HG02798 (cell line): Measurements from ENCODE around the gene PLPP2.
"Not testable (repeated sequence)": the region's sequence is repeated elsewhere in the genome, so short reads cannot be mapped to it uniquely, and the experiment has no call there.

Source experiments
- ATAC-seq: cut with Tn5 transposase; IDR thresholded peaks from one replicate; pipeline ENCODE4 v1.9.1; 2021; ENCODE audit warnings: mild to moderate bottlenecking; ENCODE audit not compliant: unreplicated experiment, poor library complexity

The PLPP2 gene

DNA sequence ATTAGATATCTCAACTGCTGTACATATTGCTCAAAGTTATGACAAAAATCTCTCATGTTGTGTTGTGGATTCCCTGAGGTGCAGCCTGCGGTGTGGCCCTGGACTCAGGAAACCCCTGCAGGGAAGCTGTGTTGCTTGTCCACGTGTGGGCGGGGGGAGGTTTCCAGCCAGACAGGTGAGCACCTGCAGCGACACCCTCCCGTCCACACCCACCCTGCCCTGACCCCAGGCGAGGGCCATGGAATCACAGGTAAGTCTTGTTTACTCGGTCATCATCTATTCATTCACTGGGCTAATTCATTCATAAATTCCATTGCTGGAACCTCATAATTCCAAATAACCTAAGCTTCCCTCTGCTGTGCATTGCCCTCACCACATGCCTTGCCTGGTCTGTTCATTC, 14.1 kb downstream of the PLPP2 start:
- ATAC-seq: no peak

DNA sequence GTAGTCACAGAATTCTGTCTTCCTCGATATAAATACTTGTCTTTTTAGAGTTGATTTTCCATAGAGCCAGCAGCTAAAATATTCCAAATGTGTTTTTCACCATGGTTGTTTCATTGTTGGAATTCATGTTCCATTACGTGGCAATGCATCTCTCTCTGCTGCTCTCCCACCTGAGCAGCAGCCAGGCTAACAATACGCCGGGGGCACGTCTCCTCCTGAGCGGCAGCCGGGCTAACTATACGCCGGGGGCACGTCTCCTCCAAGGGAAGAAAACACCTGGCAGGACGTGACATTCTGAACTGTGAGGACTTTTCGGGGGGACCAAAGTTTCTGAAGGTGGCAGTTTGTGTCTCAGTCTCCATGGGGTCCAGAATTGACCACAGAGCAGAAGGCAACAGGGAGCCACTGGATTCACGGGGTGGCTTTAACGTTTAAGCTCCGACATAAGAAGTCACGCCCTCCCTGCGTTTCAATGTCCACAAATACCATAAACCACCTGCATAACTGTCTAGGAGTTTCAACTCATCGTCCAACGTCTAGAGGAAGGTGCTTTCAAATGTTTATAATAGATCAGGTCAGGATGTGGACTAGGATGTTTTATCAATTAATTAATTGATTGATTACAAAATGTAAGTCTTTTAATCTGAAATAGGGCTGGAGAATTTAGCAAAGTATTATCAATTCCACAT, 15.1 kb downstream of the PLPP2 start:
- ATAC-seq: no peak

DNA sequence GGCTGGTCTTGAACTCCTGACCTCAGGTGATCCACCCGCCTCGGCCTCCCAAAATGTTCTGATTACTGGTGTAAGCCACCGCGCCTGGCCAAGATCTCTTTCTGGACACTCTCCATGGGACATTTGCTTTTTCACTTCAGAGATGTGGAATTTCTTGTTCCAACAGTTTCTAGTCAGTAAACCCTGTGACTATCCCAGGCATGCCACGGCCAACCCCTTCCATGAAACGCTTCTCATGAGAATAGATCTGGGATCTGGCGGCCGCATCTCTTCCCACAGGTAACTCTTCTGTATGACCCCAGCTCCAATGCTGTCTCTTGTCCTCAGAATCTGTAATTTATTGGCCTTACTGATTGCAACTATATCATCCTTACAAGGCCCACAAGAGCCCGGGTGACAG, 16.2 kb downstream of the PLPP2 start:
- ATAC-seq: no peak

DNA sequence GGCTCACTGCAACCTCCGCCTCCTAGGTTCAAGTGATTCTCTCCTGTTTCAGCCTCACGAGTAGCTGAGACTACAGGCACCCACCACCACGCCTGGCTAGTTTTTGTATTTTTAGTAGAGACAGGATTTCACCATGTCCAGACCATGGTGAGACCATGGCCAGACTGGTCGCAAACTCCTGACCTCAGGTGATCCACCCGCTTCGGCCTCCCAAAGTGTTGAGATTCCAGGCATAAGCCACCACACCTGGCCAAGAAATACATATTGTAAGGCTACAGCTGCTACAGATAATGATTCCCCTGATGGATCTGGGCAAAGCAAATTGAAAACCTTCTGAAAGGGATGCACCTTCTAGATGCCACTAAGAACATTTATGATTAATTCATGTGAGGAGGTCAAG, 17.8 kb downstream of the PLPP2 start:
- ATAC-seq: no peak

DNA sequence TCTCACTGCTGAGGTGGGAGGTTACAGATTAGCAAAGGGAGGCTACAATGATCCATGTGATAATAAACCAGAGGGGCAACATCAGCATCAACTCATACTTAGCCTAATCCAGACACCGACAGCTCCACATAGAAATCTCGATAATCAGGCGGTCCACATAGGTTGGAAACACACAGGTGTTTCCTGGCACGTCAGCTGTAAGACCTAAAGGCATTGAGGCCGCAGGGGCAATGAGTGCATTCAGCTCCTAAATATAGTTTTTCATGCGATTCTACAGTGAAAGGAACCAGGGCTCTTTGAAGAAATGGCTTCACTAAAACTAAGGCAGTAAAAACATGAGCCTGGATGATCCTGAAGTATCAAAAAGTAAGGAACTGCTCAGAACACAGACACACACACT, 19.3 kb downstream of the PLPP2 start:
- no peak for ATAC-seq

DNA sequence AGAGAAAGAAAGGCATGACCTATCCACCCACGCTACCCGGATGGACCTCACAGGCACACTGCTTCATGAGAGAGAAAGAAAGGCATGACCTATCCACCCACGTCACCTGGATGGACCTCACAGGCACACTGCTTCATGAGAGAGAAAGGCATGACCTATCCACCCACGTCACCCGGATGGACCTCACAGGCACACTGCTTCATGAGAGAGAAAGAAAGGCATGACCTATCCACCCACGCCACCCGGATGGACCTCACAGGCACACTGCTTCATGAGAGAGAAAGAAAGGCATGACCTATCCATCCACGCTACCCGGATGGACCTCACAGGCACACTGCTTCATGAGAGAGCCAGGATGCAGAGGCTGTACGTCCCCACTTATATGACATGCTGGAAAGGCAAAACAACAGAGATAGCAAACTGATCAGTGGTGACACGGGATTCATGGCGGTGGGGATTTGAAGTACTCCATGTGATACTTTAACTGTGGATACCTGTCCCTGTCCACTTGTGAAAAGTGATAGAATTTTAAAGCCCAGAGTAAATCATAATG, 20.4 kb downstream of the PLPP2 start:
- not testable (repeated sequence) for ATAC-seq

DNA sequence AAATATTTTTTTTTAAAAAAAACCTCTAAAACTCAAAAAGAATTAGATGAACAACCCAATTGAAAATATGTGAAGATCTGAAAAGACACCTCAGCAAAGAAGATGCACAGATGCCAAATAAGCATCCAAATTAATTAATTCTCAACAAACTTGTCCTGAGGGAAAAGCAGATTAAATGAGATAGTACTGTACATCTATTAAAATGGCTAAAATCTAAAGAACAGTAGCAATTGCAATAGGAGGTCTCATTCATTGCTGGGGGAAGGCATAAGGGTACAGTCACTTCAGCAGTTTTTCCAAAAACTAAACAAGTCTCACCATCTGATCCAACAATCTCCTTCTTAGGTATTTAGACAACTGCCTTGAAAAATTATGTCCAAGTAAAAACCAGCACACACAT, 22.0 kb downstream of the PLPP2 start:
- no peak for ATAC-seq

DNA sequence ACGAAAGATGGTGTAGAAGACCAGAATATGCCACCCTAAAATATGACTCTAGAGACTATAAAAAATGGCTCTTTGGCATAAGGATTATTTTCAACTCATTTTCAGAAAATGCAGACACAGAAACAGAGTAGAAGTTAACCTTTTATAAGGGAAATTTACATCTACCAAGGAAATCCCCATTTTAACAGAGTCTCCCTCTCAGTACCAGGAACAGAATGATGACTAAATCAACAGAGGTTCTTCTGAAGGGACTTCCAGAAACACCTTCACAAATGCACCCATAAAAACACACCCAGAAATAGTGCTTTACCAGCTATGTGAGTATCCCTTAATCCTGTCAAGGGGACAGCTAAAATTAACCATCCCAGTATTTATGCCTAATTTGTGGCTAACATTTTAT, 29.1 kb downstream of the PLPP2 start:
- ATAC-seq: no peak

DNA sequence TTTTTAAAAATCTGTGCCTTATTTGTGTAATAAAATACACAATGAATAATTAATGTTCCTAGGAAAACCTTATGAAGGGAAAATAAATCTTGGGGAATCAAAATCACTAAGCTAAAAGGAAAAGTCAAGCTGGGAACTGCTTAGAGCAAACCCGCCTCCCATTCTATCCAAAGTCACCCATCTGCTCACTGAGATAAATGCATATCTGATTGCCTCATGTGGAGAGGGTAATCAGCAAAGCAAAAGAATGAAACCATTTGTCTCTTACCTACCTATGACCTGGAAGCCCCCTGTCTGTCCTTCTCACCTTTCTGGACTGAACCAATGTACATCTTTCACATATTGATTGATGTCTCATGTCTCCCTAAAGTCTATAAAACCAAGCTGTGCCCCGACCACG, 34.4 kb downstream of the PLPP2 start:
- not testable (repeated sequence) for ATAC-seq

DNA sequence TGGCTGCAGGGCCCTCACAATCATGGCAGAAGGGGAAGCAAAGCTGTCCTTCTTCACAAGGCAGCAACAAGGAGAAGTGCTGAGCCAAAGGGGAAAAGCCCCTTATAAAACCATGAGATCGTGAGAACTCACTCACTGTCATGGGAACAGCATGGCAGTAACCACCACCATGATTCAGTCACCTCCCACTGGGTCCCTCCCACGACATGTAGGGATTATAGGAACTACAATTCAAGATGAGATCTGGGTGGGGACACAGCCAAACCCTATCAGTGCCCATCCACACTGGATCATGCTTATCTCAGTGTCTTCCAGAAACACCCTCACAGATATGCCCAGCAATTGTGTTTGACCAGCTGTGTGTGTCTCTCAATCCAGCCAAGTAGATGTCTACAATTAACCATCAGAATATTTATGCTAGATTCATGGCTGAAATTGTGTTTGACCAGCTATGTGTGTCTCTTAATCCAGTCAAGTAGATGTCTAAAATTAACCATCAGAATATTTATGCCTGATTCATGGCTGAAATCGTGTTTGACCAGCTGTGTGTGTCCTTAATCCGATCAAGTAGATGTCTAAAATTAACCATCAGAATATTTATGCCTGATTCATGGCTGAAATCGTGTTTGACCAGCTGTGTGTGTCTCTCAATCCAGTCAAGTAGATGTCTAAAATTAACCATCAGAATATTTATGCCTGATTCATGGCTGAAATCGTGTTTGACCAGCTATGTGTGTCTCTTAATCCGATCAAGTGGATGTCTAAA, 38.6 kb downstream of the PLPP2 start:
- ATAC-seq: not testable (repeated sequence)

DNA sequence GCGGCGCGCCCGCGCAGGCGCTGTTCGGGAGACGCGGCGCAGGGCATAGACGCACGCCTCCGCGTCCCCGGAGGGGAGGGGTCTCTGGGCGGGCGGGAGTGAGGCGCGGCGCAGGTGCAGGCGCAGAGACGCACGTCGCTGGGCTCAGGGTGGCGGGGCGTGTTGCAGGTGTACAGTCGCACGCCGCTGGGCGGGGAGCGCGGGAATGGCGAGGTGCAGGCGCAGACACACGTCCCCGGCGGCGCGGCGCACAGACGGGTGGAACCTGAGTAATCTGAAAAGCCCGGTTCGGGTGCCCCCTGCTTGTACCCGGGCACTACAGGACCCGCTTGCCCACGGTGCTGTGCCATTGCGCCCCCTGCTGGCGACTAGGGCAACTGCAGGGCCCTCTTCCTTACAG, 44.7 kb downstream of the PLPP2 start:
- no peak for ATAC-seq

DNA sequence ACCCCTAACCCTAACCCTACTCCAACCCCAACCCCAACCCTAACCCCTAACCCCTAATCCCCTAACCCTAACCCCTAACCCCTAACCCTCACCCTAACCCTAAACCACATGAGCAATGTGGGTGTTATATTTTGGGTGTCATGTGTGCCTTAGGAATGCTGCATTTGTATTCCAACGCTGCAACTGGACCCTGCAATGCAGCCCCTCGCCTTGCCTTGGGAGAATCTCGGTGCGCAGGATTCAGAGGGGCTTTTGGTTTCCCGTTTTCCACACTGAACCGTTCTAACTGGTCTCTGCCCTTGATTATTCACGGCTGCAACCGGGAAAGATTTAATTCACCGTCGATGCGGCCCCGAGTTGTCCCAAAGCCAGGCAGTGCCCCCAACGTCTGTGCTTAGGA, 45.3 kb downstream of the PLPP2 start:
- ATAC-seq: not testable (repeated sequence)

DNA sequence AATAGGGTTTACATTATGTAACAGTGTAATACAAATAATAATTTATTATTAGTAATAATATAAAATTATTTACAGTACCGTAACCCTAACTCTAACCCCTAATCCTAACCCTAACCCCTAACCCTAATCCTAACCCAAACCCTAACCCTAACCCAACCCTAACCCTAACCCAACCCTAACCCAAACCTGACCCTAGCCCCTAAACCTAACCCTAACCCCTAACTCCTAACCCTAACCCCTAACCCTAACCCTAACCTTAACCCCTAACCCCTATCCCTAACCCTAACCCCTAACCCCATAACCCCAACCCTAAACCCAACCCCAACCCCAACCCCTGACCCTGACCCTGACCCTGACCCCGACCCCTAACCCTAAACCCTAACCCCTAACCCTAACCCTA, 45.7 kb downstream of the PLPP2 start:
- no peak for ATAC-seq
